ENCODE measurements around the gene SULT4A1. TPM values are rescaled to one million over a fixed set of nuclear protein-coding genes. Genes with fewer than 3 reads are reported as not detected.

SULT4A1 gene
- total RNA-seq, 5 donors from 2014 or later (not counting 1 experiment from before 2014, with no cell fraction given): not detected

GRCh38 chr22:43802897-43803495, 59.3 kb downstream of the SULT4A1 start:
- ATAC-seq (replicated peaks in 1 of 4): no peak
- CTCF ChIA-PET: no interaction called here

GRCh38 chr22:43800970-43801369, 61.3 kb downstream of the SULT4A1 start:
- Histone ChIP-seq H3K9me3 (no peaks in the 10 kb centered on the region), H3K27ac (ENCODE audit: low read length) (no peak overlapping the region), H3K36me3 (ENCODE audit: control insufficient read depth in 2 of 2, extremely low read depth in 1 of 2, insufficient read depth in 1 of 2, low read length in 1 of 2) (no peaks in the 10 kb centered on the region), H3K4me3 (ENCODE audit: control insufficient read depth in 1 of 2, extremely low read depth in 1 of 2, low read length in 1 of 2) (no peak overlapping the region), H3K4me1 (ENCODE audit: control insufficient read depth in 1 of 2, extremely low read depth in 1 of 2, insufficient read depth in 2 of 2, low read length in 2 of 2) (no peaks in the 10 kb centered on the region), H3K27me3 (replicated peaks in 1 of 2; ENCODE audit: control insufficient read depth in 2 of 2, extremely low read depth in 1 of 2, insufficient read depth in 2 of 2, low read length in 1 of 2) (peaks cover 0 to 15% of the 10 kb centered on the region in 2 experiments)
- H3K4me3 Mint-ChIP-seq: no peak overlapping the region
- whole genome bisulfite sequencing (ENCODE audit: insufficient coverage): no CpG with 5 or more reads among the region's 1 CpG
- H3K27me3 Mint-ChIP-seq: peaks cover 26 to 47% of the 10 kb centered on the region in 2 donors
- ChIA-PET POLR2A (no interaction called here), CTCF (no interaction called here)
- ATAC-seq (replicated peaks in 1 of 4) (no peak), DNase-seq (no peak)
- no peaks in the 10 kb centered on the region for H3K36me3 Mint-ChIP-seq
- no peaks in the 10 kb centered on the region for H3K4me1 Mint-ChIP-seq
- no peak overlapping the region for H3K27ac Mint-ChIP-seq
- peaks cover 9 to 25% (median 16%) of the 10 kb centered on the region in 3 donors for H3K9me3 Mint-ChIP-seq

More at GRCh38 chr22:43802897-43803495, 59.3 kb downstream of the SULT4A1 start:
- no peaks in the 10 kb centered on the region for H3K36me3 ChIP-seq (ENCODE audit: control insufficient read depth in 2 of 2, extremely low read depth in 1 of 2, insufficient read depth in 1 of 2, low read length in 1 of 2)
- Mint-ChIP-seq H3K36me3 (no peaks in the 10 kb centered on the region), H3K4me3 (no peak overlapping the region), H3K27ac (no peak overlapping the region), H3K27me3 (peaks cover 25 to 42% of the 10 kb centered on the region in 2 donors), H3K4me1 (no peaks in the 10 kb centered on the region), H3K9me3 (peaks cover 9 to 25% (median 16%) of the 10 kb centered on the region in 3 donors)
- H3K27ac ChIP-seq (ENCODE audit: low read length): no peak overlapping the region
- H3K27me3 ChIP-seq (replicated peaks in 1 of 2; ENCODE audit: control insufficient read depth in 2 of 2, extremely low read depth in 1 of 2, insufficient read depth in 2 of 2, low read length in 1 of 2): peaks cover 0 to 15% of the 10 kb centered on the region in 2 experiments
- H3K4me3 ChIP-seq (ENCODE audit: control insufficient read depth in 1 of 2, extremely low read depth in 1 of 2, low read length in 1 of 2): no peak overlapping the region
- no peak for DNase-seq
- no peaks in the 10 kb centered on the region for H3K4me1 ChIP-seq (ENCODE audit: control insufficient read depth in 1 of 2, extremely low read depth in 1 of 2, insufficient read depth in 2 of 2, low read length in 2 of 2)
- no peaks in the 10 kb centered on the region for H3K9me3 ChIP-seq
- POLR2A ChIA-PET: no interaction called here
- 74% methylated on average over 3 of the region's 5 CpGs for WGBS (ENCODE audit: insufficient coverage)

GRCh38 chr22:43798492-43798891, 63.8 kb downstream of the SULT4A1 start:
- H3K36me3 Mint-ChIP-seq: no peaks in the 10 kb centered on the region
- 87% methylated on average over 3 of the region's 5 CpGs for WGBS (ENCODE audit: insufficient coverage)

GRCh38 chr22:43796567-43796966, 65.7 kb downstream of the SULT4A1 start:
- 81% methylated on average over 6 of the region's 8 CpGs for WGBS (ENCODE audit: insufficient coverage)
- no peaks in the 10 kb centered on the region for H3K9me3 ChIP-seq
- no peak for ATAC-seq (replicated peaks in 1 of 4)
- H3K36me3 ChIP-seq (ENCODE audit: control insufficient read depth in 2 of 2, extremely low read depth in 1 of 2, insufficient read depth in 1 of 2, low read length in 1 of 2): no peaks in the 10 kb centered on the region
- CTCF ChIA-PET: no interaction called here
- no peak for DNase-seq
- POLR2A ChIA-PET: no interaction called here
- no peak overlapping the region for H3K27ac Mint-ChIP-seq
- H3K4me3 Mint-ChIP-seq: no peak overlapping the region
- peaks cover 9 to 20% (median 13%) of the 10 kb centered on the region in 3 donors for H3K9me3 Mint-ChIP-seq
- H3K27me3 ChIP-seq (replicated peaks in 1 of 2; ENCODE audit: control insufficient read depth in 2 of 2, extremely low read depth in 1 of 2, insufficient read depth in 2 of 2, low read length in 1 of 2): peaks cover 0 to 15% of the 10 kb centered on the region in 2 experiments
- H3K27me3 Mint-ChIP-seq: peaks cover 16 to 36% of the 10 kb centered on the region in 2 donors
- no peak overlapping the region for H3K27ac ChIP-seq (ENCODE audit: low read length)
- no peaks in the 10 kb centered on the region for H3K4me1 ChIP-seq (ENCODE audit: control insufficient read depth in 1 of 2, extremely low read depth in 1 of 2, insufficient read depth in 2 of 2, low read length in 2 of 2)
- H3K4me3 ChIP-seq (ENCODE audit: control insufficient read depth in 1 of 2, extremely low read depth in 1 of 2, low read length in 1 of 2): no peak overlapping the region
- H3K36me3 Mint-ChIP-seq: no peaks in the 10 kb centered on the region
- no peaks in the 10 kb centered on the region for H3K4me1 Mint-ChIP-seq

More at GRCh38 chr22:43798492-43798891, 63.8 kb downstream of the SULT4A1 start:
- ATAC-seq (replicated peaks in 1 of 4) (no peak), DNase-seq (no peak)
- H3K4me1 ChIP-seq (ENCODE audit: control insufficient read depth in 1 of 2, extremely low read depth in 1 of 2, insufficient read depth in 2 of 2, low read length in 2 of 2): no peaks in the 10 kb centered on the region
- Mint-ChIP-seq H3K9me3 (peaks cover 9 to 25% (median 16%) of the 10 kb centered on the region in 3 donors), H3K4me1 (no peaks in the 10 kb centered on the region), H3K27me3 (peaks cover 20 to 43% of the 10 kb centered on the region in 2 donors), H3K27ac (no peak overlapping the region), H3K4me3 (no peak overlapping the region)
- H3K9me3 ChIP-seq: no peaks in the 10 kb centered on the region
- CTCF ChIA-PET: no interaction called here
- POLR2A ChIA-PET: no interaction called here
- no peaks in the 10 kb centered on the region for H3K36me3 ChIP-seq (ENCODE audit: control insufficient read depth in 2 of 2, extremely low read depth in 1 of 2, insufficient read depth in 1 of 2, low read length in 1 of 2)
- no peak overlapping the region for H3K27ac ChIP-seq (ENCODE audit: low read length)
- H3K4me3 ChIP-seq (ENCODE audit: control insufficient read depth in 1 of 2, extremely low read depth in 1 of 2, low read length in 1 of 2): no peak overlapping the region
- peaks cover 0 to 18% of the 10 kb centered on the region in 2 experiments for H3K27me3 ChIP-seq (replicated peaks in 1 of 2; ENCODE audit: control insufficient read depth in 2 of 2, extremely low read depth in 1 of 2, insufficient read depth in 2 of 2, low read length in 1 of 2)

- no peak overlapping the region for H3K27ac Mint-ChIP-seq
- CTCF ChIA-PET: no interaction called here
- peaks cover 0 to 15% of the 10 kb centered on the region in 2 experiments for H3K27me3 ChIP-seq (replicated peaks in 1 of 2; ENCODE audit: control insufficient read depth in 2 of 2, extremely low read depth in 1 of 2, insufficient read depth in 2 of 2, low read length in 1 of 2)
- H3K27ac ChIP-seq (ENCODE audit: low read length): no peak overlapping the region
- no peak for DNase-seq
- no peaks in the 10 kb centered on the region for H3K36me3 ChIP-seq (ENCODE audit: control insufficient read depth in 2 of 2, extremely low read depth in 1 of 2, insufficient read depth in 1 of 2, low read length in 1 of 2)
- no peak overlapping the region for H3K4me3 ChIP-seq (ENCODE audit: control insufficient read depth in 1 of 2, extremely low read depth in 1 of 2, low read length in 1 of 2)
- peaks cover 0 to 9% (median under 1%) of the 10 kb centered on the region in 3 donors for H3K9me3 Mint-ChIP-seq
- WGBS (ENCODE audit: insufficient coverage): 85% methylated on average over 5 of the region's 7 CpGs
- no peak for ATAC-seq (replicated peaks in 1 of 4)
- no peaks in the 10 kb centered on the region for H3K4me1 ChIP-seq (ENCODE audit: control insufficient read depth in 1 of 2, extremely low read depth in 1 of 2, insufficient read depth in 2 of 2, low read length in 2 of 2)
- no peaks in the 10 kb centered on the region for H3K36me3 Mint-ChIP-seq
- no peaks in the 10 kb centered on the region for H3K4me1 Mint-ChIP-seq
- no peaks in the 10 kb centered on the region for H3K9me3 ChIP-seq
- H3K27me3 Mint-ChIP-seq: peaks cover 6 to 27% of the 10 kb centered on the region in 2 donors
- no peak overlapping the region for H3K4me3 Mint-ChIP-seq
- POLR2A ChIA-PET: no interaction called here
Observed at GRCh38 chr22:43795320-43795719, 67.0 kb downstream of the SULT4A1 start.

- peaks cover 0 to 3% of the 10 kb centered on the region in 2 experiments for H3K27me3 ChIP-seq (replicated peaks in 1 of 2; ENCODE audit: control insufficient read depth in 2 of 2, extremely low read depth in 1 of 2, insufficient read depth in 2 of 2, low read length in 1 of 2)
- H3K4me1 Mint-ChIP-seq: no peaks in the 10 kb centered on the region
- H3K9me3 Mint-ChIP-seq: no peaks in the 10 kb centered on the region
- no peaks in the 10 kb centered on the region for H3K4me1 ChIP-seq (ENCODE audit: control insufficient read depth in 1 of 2, extremely low read depth in 1 of 2, insufficient read depth in 2 of 2, low read length in 2 of 2)
- H3K9me3 ChIP-seq: no peaks in the 10 kb centered on the region
- ChIA-PET CTCF (no interaction called here), POLR2A (no interaction called here)
- no peaks in the 10 kb centered on the region for H3K36me3 Mint-ChIP-seq
- WGBS (ENCODE audit: insufficient coverage): 72% methylated on average over 3 of the region's 5 CpGs
- H3K27ac ChIP-seq (ENCODE audit: low read length): no peak overlapping the region
- peaks cover 13 to 21% of the 10 kb centered on the region in 2 donors for H3K27me3 Mint-ChIP-seq
- ATAC-seq (replicated peaks in 1 of 4) (no peak), DNase-seq (no peak)
- H3K36me3 ChIP-seq (ENCODE audit: control insufficient read depth in 2 of 2, extremely low read depth in 1 of 2, insufficient read depth in 1 of 2, low read length in 1 of 2): no peaks in the 10 kb centered on the region
- no peak overlapping the region for H3K4me3 Mint-ChIP-seq
- H3K4me3 ChIP-seq (ENCODE audit: control insufficient read depth in 1 of 2, extremely low read depth in 1 of 2, low read length in 1 of 2): no peak overlapping the region
- no peak overlapping the region for H3K27ac Mint-ChIP-seq
Observed at GRCh38 chr22:43792905-43793304, 69.4 kb downstream of the SULT4A1 start.
